Pericardium fibroblast (primary cell): ENCODE results near the gene TMC7. TPM values are rescaled to one million over a fixed set of nuclear protein-coding genes. Genes with fewer than 3 reads are reported as not detected.

Experiments
- total RNA-seq: library from RNA; depleted of rRNA; stranded (reverse); fragments of >200 nt; gene quantifications from 2 replicates; pipeline ENCODE4 v1.2.3, GENCODE V29; 2015

TMC7 gene
- total RNA-seq = not detected in 2 replicates

GRCh38 chr16:18983565-18984434 is at the start of gene TMC7:
Gene TMC7 (plus strand): TSS chr16:18983934. CDS start chr16:18984064, 130 bp downstream.

GRCh38 chr16:19067349-19068236 is 83.9 kb downstream of the TMC7 start, which contains the start of gene COQ7:
Gene COQ7 (plus strand): TSS chr16:19067614. CDS start chr16:19067665, 51 bp downstream.

Other genes starting within 250 kb of the TMC7 start
- gene RPS15A, start 193.6 kb upstream of the TMC7 start, total RNA-seq = 2,347 and 4,479 TPM in 2 replicates
- gene ARL6IP1, start 182.4 kb upstream of the TMC7 start, total RNA-seq = 81.3 and 104 TPM in 2 replicates
- gene SMG1, start 57.5 kb upstream of the TMC7 start, total RNA-seq = 13.2 and 22.4 TPM in 2 replicates
- gene COQ7, start 83.7 kb downstream of the TMC7 start, total RNA-seq = 16.9 and 23.7 TPM in 2 replicates
- 38.6 and 49.9 TPM in 2 replicates for gene ITPRIPL2, start 130.0 kb downstream of the TMC7 start, total RNA-seq
- gene SYT17, start 184.3 kb downstream of the TMC7 start, total RNA-seq = 1.2 and 1.4 TPM in 2 replicates